CD4-positive, alpha-beta T cell treated with Interleukin-10 for 1 hour (primary cell): Measurements from ENCODE around the gene ZNF714.

ENCODE experiments used
- DNase-seq: peaks from one replicate; pipeline ENCODE4 v3.0.0-alpha.2; 2020

ZNF714 gene

DNA sequence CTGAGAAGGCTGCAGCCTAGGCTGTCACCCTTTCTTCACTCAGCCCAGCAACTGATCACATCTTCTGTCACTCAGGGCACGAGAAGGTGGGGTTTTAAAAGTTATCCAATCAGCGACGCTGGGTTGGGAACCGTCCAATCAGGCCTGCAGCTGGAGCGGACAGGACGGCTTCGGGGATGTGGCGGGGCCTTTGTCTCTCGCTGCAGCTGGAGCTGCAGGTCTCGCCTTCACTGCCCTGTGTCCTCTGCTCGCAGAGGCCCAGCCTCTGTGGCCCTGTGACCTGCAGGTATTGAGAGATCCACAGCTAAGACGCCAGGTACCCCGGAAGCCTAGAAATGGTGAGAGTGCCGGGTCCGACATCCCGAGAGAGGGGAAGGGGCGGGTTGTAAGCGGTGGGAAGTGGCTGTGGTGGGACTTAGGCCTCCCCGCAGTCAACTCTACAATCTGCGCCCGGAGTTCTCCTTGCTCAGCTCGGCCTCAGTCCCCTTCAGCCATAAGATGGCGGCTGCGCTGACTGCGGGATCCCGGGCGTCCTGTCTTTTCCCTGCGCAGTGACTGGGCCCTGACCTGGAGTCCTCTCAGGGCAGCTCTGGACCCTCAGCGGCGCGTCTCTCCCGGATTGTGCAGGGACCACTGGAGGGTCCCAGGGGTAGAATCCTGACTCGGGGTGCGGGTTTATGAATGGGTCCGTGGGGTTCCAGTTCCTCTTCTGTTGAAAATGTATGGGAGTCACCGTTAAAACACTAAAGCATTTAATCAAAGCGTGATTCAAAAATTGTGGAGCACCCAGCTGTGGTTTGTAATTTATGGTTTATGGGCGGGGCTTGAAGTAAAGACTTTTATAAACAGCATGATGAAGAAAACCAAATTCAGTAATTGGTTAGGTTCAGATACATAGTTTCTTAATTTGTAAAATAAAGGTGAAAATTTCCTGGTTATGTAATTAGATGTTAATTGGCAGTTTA lies at the start of gene ZNF714:
Gene ZNF714 (plus strand): TSS at position 193 of the 965 bp plus-strand sequence. CDS start 16,066 bp downstream, outside the sequence.
- DNase-seq: peak; percentile 91

GRCh38 chr19:21045028-21045427 lies 37.0 kb upstream of the ZNF714 start:
- DNase-seq: no peak

- no peak for DNase-seq
Measured at GRCh38 chr19:21046489-21046888, 35.5 kb upstream of the ZNF714 start.

- no peak for DNase-seq
Measured at GRCh38 chr19:21047716-21048115, 34.3 kb upstream of the ZNF714 start.

DNA sequence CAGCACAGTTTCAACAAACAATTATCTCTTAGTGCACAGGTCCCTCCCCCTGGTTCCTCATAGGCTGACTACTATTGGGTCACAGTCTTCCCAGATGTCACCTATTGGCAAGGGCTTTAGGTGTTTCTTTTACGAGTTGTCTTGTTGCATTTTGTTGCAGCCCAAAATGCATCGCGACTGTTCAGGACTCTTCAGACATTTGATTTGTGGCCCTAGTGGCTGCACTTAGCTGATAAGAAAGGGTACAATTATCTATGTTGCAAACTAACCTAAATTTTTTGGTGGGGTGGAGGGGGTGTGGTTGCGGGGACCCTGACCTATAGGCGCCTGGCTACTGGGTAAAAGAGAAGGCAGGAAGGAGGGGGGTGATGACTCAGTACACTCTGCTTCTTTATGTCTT lies 29.1 kb upstream of the ZNF714 start:
- DNase-seq: no peak

GRCh38 chr19:21065336-21065735 lies 16.7 kb upstream of the ZNF714 start:
- DNase-seq: no peak

GRCh38 chr19:21084343-21084742 lies 2.3 kb downstream of the ZNF714 start:
- no peak for DNase-seq

DNA sequence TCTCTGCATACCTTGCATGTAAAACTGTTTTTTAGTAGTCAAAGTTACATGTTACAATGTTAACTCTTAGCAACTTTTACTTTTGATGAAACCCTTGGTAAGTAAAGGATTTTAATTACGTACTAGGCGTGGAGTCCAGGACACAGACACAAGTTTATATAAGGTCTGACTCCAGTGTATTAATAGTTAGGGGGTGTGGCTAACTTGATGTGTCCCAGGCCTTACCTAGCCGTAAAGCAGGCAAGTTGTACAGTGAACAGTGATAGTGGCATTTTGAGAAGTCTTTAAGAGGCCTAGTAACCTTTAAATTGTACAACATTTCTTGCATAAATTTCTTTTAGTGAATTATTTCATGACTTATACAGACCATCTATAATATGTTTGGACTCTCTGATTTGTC lies 5.9 kb downstream of the ZNF714 start:
- no peak for DNase-seq

GRCh38 chr19:21092109-21092508 lies 10.1 kb downstream of the ZNF714 start:
- DNase-seq: no peak

DNA sequence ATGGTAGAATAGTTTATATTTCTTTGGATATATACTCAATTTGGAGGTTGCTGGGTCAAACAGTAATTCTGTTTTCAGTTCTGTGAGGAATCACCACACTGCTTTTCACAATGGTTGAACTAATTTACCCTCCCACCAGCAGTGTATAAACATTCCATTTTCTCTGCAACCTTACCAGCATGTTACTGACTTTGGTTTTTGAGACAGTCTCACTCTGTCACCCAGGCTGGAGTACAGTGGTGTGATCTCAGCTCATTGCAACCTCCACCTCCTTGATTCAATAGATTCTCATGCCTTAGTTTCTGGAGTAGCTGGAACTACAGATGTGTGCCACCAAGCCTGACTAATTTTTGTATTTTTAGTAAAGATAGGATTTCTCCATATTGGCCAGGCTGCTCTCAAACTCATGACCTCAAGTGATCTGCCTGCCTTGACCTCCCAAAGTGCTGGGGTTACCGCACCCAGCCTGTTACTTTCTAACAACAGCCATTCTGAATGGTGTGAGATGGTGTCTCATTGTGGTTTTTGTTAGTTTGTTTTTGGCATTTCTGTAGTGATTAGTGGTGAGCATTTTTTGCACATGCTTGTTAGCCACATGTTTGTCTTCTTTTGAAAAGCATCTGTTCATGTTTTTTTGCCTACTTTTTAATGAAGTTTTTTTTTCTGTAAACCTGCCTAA lies 12.5 kb downstream of the ZNF714 start:
- no peak for DNase-seq

- DNase-seq: no peak
Measured at GRCh38 chr19:21098291-21098690, 16.3 kb downstream of the ZNF714 start.

GRCh38 chr19:21101521-21102242 lies 19.7 kb downstream of the ZNF714 start:
- DNase-seq: no peak

- DNase-seq: no peak
Measured at GRCh38 chr19:21109116-21109515, 27.1 kb downstream of the ZNF714 start.

GRCh38 chr19:21110183-21110582 lies 28.2 kb downstream of the ZNF714 start:
- DNase-seq: no peak

- no peak for DNase-seq
Measured at GRCh38 chr19:21115430-21115829, 33.4 kb downstream of the ZNF714 start.

DNA sequence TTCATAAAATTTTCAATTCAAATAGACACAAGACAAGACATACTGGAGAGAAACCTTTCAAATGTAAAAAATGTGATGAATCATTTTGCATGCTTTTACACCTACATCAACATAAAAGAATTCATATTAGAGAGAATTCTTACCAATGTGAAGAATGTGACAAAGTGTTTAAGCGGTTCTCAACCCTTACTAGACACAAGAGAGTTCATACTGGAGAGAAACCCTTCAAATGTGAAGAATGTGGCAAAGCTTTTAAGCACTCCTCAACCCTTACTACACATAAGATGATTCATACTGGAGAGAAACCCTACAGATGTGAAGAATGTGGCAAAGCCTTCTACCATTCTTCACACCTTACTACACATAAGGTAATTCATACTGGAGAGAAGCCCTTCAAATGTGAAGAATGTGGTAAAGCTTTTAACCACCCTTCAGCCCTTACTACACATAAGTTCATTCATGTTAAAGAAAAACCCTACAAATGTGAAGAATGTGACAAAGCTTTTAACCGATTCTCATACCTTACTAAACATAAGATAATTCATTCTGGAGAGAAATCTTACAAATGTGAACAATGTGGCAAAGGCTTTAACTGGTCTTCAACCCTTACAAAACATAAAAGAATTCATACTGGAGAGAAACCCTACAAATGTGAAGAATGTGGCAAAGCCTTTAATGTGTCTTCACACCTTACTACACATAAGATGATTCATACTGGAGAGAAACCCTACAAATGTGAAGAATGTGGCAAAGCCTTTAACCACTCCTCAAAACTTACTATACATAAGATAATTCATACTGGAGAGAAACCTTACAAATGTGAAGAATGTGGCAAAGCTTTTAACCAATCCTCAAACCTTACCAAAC lies 35.3 kb downstream of the ZNF714 start:
- no peak for DNase-seq

DNA sequence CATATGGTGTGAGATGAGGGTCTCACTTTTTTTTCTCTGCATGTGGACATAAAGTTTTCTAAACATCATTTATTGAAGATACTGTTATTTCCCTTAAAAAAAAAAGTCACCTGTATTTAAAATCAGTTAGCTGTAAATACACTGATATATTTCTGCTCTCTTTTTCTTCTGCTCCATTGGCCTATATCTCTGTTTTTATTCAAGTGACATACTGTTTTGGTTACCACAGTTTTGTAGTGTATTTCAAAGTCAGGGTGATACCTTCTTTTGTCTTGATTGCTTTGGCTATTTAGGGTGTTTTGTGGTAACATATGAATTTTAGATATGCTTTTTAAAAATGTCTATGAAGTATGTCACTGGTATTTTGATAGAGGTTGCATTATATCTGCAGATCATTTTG lies 44.1 kb downstream of the ZNF714 start:
- no peak for DNase-seq

- no peak for DNase-seq
Measured at GRCh38 chr19:21127001-21127400, 45.0 kb downstream of the ZNF714 start.

- no peak for DNase-seq
Measured at GRCh38 chr19:21127898-21128297, 45.9 kb downstream of the ZNF714 start.

DNA sequence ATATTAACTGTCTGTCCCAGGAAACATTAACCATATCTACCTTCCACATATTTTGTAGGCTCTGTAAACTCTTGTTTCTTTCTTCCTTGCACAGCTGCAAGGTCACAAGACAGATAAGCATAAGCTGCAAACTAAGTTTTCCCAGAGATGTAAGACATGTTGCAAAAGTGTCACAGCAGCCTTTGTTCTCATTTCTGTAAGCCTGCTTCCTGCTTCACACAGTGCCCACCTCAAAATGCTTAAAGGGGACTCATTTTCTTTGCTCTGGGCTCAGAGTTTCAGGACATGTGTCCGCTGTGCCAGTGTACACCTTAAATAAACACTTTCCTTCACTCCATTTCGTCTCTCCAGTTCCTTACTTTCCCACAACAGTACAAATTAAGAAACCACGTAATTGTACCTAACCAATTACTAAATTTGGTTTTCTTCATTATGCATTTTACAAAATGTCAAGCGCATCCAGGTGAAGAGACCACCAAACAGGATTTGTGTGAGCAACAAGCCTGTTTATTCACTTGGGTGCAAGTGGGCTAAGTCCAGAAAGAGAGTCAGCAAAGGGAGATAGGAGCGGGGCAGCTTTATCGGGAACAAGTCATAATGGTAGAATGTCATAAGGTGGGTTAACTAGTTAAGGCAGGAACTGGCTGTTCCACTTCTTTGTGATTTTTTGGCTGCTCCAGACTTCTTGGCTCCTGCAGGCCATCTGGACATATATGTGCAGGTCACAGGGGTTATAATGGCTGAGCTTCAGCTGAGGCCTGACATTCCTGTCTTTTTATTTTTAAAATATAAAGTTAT lies 47.1 kb downstream of the ZNF714 start:
- no peak for DNase-seq

DNA sequence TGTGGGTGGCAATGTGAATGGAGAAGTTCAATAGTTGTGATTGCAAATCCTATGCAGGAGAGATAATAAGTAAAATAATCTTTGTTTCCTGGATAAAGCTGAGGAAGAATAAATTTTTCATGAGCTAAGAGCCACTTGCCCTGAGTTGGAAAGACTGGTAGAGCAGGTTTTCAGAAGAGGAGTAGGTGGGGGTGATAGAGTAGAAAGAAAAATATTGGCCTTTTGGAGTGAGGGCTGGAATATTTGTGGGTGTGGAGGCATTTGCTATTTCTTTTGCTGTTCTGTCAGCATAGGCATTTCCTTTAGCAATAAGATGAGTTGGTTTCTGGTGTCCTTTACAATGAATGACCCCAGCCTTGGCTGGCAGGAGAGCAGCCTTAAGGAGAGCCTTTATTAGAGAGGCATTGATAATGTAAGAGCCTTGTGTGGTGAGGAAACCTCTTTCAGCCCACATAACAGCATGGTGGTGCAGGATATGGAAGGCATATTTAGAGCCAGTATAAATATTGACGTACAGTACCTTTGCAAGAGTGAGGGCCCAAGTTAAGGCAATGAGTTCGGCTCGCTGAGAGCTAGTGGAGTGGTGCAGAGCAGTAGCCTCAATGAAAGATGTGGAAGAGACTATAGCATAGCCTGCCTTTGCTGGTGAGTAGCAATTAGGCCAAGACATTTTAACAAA lies 48.2 kb downstream of the ZNF714 start:
- no peak for DNase-seq
